HG03460 (cell line): ENCODE data around the gene RIMBP2.

ENCODE experiments used
- ATAC-seq: cut with Tn5 transposase; IDR thresholded peaks from one replicate; pipeline ENCODE4 v1.9.1; 2021; ENCODE audit not compliant: unreplicated experiment

The RIMBP2 gene

DNA sequence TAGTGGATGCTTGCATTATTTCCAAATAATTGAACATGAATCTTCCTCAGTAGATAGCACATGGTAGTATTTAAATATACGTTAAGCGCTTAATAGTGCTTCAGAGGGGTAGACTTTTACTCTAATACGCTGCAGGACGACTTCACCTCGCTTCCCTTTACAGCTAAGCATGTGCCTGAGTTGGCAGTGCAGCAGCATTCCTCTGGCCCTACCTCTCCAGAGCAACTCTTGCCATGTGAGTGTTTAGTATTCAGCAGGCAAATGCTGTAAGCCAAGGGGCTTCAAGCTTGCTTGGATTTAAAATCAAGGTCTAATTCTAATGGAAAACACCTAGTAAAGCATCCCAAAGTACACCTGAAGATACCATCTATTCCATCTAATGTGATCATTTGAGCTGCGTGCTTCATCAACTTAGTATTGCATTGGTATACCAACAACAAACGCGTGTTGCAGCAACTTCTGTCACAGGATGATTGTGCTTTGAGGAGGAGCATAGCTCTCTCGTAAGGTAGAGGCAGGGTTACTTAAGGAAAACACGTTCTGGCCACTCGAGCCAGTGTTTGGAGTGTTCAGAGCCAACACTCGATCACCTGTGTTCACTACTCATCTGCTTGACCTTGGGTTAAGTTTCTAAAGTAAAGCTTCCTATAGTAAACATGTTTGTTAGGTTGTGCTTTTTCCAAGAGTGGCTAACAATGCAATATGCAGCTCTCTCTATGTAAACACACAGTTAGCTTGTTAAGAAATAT lies 317.8 kb downstream of the RIMBP2 start:
- no peak for ATAC-seq

DNA sequence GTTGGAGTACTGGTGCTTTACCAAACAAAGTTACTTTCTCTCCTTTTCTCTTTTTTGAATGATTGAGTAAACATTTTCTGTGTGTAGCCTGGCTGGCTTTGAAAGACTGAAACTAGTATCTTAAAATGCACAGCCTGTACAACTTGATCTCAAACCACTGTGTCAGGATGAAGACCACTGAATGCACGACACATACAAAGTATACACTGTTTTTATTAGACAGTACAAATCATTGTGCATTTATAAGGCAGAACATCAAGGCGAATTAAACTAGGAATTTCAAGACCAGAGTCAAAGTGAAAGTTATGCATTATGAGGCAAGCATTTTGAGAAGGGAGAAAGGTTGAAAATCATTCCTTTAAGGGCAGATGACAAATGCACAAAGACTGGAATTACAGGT lies 319.4 kb downstream of the RIMBP2 start:
- ATAC-seq: no peak

DNA sequence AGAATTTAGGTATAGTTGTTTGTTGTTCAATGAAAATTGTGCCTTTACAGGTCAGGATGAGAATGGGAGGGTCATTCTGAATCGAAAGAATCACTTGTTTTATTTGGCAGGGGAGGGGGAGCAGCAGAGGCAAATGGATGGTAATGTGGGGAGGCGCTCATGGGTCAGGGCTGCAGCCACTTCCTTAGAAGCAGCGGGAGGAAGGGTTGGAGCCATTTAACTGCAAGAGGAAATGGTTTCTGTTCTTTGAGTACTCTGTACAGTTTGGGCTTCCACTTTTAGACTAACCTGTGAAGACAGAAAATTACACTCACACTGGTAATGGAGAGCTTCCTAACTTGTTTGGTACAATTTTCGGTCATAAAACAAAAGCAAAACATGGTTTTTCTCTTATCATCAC lies 321.2 kb downstream of the RIMBP2 start:
- ATAC-seq: no peak

DNA sequence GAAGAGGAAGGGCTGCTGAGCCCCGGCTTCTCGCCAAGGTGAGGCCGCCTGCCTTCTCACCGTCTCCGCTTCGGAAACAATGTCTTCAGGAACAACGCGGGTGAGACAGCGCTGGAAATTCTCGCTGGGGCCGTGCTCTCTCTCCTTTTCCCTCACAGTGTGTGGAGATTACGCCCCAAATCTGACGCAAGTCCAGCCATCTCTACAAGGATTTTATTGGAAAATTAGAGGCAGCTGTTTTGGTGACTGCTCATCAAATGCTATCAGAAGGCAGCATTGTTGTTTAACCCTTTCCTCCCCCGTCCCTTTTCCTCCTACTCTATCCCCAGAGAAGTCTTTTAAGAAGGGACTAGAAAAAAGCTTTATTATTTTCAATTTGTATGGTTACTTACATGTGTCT lies 324.9 kb downstream of the RIMBP2 start:
- no peak for ATAC-seq

DNA sequence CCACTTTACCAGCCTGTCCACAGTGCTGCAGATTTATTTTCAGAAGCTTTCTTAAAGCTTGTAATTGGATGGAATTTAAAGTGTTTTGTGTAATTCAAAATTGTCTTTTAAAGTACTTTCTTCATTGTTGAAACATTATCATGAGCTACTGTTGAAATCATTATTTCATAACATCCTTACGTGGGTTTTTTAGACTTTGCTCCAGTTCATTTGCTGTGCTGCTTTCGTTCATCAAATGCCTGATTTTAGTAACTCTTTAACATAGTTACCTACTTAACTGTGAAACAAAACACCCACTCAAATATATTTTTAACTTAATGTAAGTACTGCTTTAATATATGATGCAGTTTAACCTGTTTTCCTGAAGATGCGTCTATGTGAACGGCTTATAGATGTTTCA lies 330.9 kb downstream of the RIMBP2 start:
- ATAC-seq: no peak

DNA sequence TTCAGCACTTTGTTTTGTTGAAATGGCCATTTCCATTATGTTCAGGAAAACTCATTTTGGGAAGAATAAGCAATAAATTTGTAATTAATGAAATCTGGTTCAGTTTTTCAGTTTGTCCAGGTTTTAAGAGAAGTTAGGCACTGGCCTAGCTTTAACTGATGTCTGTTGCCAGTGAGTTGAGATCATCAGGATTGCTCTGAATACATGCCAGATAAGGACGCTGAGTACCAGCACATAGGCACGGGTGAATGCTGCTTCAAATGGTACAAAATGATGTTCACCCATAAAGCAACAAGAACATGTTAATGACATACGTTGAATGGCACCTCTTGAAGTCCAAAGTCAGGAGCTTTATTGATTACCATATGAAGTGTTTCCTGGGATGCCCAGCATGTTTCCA lies 331.9 kb downstream of the RIMBP2 start:
- no peak for ATAC-seq

DNA sequence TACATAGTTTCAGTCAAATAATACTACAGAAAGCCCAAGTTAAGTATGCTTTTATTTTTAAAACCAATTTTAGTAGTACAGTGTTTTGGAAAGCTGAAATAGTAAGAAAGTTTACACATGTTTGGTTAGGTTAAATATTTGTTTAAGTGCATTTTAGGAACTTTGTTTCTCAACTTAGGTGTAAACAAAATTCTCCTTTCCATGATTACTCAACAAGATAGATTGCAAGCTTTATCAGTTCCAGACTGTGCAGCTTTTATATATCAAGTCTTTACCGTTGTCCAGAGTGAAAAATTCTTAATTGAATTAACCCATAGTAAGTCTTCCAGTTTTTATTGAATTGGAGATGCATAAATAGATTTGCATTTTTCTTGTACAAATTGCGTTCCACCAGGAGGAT lies 333.3 kb downstream of the RIMBP2 start:
- ATAC-seq: no peak

DNA sequence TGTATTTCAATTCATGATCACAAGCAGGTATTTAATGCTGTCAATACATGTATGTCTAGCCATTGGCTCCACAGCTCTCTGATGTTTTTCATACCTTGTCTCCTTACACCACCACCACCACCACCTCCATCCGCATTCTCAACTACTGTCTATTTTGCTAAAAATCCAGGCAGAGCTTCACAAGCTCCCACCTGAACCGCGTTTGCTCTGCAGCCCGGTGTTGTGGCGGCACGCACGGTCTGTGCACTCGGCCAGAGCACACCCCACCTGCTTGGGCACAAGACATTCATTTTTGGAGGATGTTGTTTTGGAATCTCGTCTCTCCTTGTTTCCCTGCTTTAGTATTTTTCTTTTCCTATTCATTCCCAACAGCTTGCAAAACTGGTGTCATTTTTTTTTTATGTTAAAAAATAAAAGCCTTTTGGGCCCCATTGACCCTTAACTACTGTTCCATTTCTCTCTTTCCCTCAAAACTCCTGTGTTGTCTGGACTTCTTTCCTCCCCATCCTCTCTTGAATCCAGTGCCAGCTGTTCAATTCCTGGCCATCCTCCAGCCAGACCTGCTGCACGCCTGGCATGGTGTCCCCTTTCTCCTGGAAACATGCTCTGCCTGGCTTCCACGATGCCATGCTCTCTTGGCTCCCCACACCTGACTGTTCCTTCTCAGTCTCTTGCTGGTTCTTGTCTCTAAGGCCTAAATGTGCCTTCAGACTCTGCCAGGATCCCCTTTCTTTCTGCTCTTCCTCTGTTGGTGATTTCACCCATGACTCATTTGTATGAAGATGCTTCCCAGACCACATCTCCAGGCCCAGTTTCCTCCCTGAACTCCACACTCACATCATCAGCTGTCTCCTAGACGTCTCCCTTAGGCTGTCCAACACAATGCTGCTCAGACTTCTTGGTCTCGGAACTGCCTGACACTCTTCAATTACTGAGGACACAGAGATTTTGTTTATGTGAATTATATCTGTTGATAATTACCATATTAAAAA lies 340.5 kb downstream of the RIMBP2 start:
- ATAC-seq: no peak

DNA sequence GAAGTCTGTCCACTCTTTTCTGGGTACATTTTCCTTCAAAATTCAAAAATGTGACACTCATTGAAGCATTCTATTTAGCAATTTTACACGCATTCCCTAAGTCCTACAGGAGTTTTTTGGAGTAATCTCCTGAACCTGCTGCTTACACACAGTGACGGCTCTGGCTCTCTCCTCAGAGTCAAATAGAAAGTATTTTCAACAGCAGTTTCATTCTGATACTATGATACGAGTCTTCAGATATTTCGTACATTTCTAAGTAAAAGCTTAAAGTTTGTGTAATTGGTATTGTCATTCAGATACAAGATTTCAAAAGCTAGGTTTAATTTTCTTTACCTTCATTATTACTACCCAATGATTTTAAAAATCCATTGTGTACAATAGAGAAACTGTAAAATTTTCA lies 342.0 kb downstream of the RIMBP2 start:
- ATAC-seq: no peak

DNA sequence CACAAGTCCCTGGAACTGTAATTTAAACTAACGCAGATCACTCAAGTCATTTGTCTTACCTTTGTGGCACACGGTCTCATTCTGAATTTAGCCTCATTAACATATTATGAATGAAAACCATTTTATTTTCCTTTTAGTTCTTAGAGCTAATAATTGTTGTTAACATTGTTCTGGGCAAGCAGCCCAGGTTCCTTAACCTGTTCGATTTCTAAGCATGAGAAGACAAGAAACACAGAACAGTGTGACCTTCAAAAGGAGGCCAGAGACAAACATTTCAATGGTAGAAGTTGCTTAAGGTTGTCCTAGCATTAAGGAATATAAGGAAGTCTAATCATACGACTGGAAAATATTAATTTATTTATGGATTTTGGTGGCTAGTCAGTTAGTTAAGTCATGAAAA lies 343.2 kb downstream of the RIMBP2 start:
- ATAC-seq: no peak

DNA sequence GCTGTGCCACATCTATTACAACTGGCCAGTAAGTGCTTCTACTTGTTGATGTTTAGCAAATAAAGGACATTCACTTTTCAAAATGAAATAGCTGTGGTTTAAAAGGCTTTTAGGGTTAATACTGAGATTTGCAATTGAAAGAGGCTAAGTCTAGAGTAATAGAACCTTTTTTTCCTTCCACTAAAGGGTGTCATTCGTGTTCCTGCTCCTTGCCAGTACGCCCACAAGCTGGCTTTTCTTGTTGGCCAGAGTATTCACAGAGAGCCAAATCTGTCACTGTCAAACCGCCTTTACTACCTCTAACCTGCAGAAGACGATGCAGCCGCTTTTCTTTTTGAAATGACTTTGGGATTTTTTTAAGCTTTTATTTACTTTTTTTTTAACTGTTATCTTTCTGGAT lies 344.8 kb downstream of the RIMBP2 start:
- no peak for ATAC-seq

DNA sequence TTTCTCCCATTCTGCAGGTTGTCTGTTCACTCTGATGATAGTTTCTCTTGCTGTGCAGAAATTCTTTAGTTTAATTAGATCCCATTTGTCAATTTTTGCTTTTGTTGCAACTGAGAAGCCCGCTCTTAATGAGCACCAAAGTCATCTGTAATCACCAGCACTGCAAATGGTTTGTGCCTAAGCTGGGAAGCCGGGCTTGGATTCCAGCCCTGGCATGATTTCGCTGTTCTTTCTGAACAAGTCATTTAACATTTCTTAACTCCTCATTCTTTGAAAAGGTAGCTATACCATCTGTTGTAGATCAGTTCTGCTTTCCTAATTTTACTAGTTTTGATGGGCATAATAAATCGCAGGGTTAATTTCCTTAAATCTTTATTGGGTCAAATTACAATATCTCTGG lies 346.3 kb downstream of the RIMBP2 start:
- no peak for ATAC-seq

DNA sequence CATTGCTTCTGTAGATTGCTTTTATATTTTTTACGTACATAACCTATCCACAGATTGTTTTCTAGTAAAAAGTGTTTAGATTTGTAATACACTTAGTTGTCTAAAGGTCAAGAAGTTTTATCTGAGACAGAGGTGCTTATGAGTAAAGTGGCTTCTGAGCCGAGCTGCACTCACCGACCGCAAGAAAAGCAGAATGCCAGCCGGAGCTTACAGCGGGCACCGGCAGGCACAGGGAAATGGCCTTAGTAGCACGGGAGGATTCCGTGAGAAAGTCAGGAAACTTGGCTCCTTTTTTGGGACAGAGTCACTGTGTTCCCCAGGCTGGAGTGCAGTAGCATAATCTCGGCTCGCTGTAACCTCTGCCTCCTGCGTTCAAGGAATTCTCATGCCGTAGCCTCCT lies 348.6 kb downstream of the RIMBP2 start:
- no peak for ATAC-seq

DNA sequence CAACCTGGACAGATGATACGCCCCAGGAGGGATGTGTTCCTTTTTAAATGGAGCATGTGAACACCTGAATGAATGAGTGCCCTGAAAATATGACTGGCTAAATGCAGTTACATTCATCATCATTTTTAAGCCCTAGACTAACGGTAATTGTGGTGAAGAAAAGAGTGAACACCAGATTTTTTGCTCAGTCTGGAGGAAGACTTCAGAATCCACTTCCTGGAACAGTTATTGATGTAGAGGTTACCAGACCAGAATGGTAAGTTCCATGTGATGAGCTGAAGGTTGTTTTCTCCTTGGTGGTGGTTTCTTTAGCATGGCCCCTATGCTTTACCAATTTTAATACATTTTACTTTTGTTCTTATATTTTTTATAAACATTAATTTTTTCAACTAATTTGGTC lies 349.1 kb downstream of the RIMBP2 start:
- no peak for ATAC-seq

DNA sequence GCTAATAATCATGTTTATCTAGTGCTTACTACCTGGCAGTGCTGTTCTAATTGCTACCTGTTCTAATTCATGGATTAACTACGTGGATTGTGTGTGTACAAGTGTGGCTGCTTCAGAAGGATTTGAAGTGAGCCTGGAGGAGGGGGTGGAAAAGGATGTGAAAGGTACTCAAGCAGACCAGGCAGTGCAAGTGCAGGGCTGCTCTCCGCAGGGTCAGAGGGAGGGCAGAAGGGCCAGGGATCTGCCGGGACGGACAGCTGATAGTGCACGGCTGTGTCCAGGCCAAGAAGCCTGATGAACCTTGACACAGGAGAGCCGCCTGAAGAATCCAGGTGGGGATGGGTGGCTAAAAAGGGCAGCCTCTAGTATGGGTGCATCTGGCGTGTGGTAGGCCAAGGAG lies 349.9 kb downstream of the RIMBP2 start:
- ATAC-seq: no peak

DNA sequence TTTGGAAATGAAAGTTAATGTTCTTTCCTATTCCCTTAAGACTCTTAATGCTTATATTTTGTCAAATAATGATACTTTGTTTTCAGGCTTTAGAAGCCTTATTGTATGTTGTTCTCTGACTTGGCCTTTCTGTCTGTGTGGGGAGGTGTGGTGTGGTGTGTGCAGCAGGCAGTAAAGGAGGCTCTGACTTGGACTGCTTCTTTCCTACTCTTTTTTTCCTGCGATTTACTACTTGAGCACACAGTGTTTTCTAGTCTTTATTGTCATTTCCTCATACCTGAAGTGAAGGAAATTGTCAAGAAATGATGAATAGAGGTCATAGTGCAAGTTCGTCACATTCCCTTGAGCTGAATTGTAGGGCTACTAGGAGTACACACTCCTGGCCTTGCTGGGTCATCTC lies 351.5 kb downstream of the RIMBP2 start:
- ATAC-seq: no peak

DNA sequence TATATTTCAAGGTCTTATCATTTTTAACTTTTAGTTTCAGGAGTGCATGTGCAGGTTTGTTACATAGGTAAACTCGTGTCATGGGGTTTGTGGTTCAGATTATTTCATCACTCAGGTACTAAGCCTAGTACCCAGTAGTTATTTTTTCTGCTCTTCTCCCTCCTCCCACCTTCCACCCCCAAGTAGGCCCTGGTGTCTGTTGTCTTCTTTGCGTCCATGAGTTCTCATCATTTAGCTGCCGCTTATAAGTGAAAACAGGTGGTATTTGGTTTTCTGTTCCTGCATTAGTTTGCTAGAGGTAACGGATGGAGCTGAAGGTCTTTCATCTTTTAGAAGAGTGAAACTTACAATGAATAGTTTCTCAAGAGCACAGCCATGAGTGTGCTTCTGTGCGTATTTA lies 354.0 kb downstream of the RIMBP2 start:
- ATAC-seq: no peak

DNA sequence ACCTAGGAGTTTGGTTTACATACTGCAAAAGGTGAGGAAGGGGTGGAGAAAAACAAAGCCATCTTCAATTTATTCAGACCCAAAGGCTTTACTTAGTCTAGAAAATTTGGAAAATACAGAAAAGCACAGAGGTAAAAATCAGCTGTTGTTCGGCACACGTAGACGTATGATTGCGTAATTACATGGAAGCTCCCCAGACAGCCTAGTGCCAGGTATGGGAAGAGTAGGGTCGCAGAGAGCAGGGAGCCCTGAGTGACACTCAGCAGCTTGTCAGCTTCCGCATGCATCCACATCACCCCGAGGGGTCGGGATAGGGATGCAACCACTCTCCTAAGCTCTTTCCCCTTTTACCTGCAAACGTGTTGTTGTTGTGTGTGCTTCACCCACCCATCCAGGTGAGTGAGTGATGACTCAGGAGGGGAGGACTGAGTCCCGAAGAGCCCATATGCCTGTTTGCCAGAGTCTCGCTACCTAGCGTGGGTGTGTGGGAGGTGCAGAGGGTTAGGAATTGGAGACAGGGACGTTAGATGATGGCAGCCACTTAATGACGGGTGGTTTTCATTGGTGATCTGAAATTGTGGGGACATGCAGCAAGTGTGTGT lies 358.3 kb downstream of the RIMBP2 start:
- ATAC-seq: no peak

DNA sequence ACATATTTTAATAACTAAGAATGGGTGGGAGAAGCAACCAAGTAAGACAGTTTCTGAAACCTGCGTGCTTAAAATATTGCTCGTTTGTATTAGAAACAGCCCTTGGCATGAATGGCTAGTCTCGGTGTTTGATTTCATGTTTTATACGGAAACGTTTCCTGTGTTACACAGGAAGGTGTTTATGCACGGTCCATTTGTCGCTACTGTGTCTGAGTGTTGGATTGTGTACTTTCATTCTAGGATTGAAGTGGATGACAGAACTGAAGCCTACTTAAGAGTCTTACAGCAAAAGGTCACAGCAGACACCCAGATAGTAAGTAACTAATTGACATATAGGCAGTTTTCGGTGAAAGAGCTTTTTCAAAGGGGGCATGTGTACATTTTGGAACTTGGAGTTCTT lies 358.9 kb downstream of the RIMBP2 start:
- no peak for ATAC-seq

DNA sequence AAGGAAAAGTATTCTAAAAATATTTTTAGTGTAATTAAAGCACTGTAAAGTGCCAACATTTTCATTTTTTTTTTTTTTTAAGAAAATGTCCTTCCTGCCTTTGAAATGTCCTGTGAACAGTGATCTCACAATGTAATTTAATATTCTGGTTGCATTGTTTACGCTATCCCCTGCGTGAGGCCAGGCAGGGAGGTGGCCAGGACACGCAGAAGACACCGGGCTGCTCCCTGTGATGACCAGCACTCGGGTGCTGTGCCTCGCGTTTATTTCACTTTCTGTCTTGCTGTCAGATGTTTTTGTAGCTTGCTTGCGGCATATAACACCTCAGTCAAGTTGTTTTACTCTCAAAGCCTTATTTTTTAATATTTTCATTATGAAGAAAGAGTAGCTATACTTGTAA lies 359.9 kb downstream of the RIMBP2 start:
- ATAC-seq: no peak

DNA sequence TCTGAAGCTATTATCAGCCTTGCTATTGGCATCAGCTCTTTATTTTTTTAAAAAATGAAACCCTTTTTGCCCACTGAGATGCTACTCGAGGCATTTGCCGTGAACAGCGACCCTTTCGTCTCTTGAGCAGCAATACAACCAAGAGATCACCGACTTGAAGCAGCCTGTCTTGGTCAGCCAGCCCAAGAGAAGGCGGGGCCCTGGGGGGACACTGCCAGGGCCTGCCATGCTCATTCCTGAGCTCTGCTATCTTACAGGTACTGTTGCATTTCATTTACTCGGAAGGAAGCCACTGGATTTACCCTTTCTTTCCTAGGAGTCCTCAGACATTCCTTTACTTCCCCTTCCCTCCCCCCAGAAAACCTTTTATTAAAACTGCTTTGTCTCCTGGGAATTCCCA lies 361.7 kb downstream of the RIMBP2 start:
- ATAC-seq: no peak

DNA sequence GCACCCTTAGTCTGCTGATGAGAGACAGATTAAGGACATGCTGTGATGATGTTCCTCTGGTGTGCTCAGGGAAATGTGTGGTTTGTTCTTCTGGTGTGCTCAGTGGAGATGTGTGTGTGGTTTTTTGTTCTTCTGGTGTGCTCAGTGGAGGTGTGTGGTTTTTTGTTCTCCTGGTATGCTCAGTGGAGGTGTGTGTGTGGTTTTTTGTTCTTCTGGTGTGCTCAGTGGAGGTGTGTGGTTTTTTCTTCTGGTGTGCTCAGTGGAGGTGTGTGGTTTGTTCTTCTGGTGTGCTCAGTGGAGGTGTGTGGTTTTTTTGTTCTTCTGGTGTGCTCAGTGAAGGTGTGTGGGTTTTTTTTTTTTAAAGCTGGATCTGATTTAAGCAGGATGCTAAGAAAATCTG lies 363.0 kb downstream of the RIMBP2 start:
- no peak for ATAC-seq
